H9 (cell line): ENCODE measurements around the gene GEMIN2. TPM values are rescaled to one million over a fixed set of nuclear protein-coding genes. Genes with fewer than 3 reads are reported as not detected.

Source experiments
- DNase-seq: peaks from one replicate; pipeline ENCODE4 v3.0.0-alpha.2; 2017
- H2AFZ ChIP-seq: one replicate; pipeline ENCODE4 v1.6.1; 2013; ENCODE audit warnings: mild to moderate bottlenecking, low read length, control low read depth, moderate library complexity
- H2AK5ac ChIP-seq: 2 replicates; pipeline ENCODE4 v1.6.1; 2013; ENCODE audit warnings: low read length, control low read depth, mixed read lengths; ENCODE audit not compliant: insufficient read length
- H2BK120ac ChIP-seq: one replicate; pipeline ENCODE4 v1.6.1; 2013; ENCODE audit warnings: low read depth, mild to moderate bottlenecking, low read length, control low read depth, inconsistent platforms; ENCODE audit not compliant: poor library complexity, severe bottlenecking
- H2BK12ac ChIP-seq: 2 replicates; pipeline ENCODE4 v1.6.1; 2013; ENCODE audit warnings: low read length, control low read depth, mixed read lengths, low read depth; ENCODE audit not compliant: insufficient read length
- H2BK15ac ChIP-seq: 2 replicates; pipeline ENCODE4 v1.6.1; 2013; ENCODE audit warnings: low read depth, low read length, control low read depth
- H2BK20ac ChIP-seq: one replicate; pipeline ENCODE4 v1.6.1; 2013; ENCODE audit warnings: low read depth, mild to moderate bottlenecking, low read length, control low read depth, inconsistent platforms; ENCODE audit not compliant: poor library complexity, severe bottlenecking
- H2BK5ac ChIP-seq: 2 replicates; pipeline ENCODE4 v1.6.1; 2013; ENCODE audit warnings: low read length, control low read depth, mixed read lengths; ENCODE audit not compliant: insufficient read length
- H3K14ac ChIP-seq: 2 replicates; pipeline ENCODE4 v1.6.1; 2013; ENCODE audit warnings: low read length, control low read depth; ENCODE audit not compliant: insufficient read depth
- H3K18ac ChIP-seq: 2 replicates; pipeline ENCODE4 v1.6.1; 2013; ENCODE audit warnings: low read depth, mild to moderate bottlenecking, mixed read lengths, low read length, control low read depth; ENCODE audit not compliant: insufficient read length
- H3K23ac ChIP-seq: 2 replicates; pipeline ENCODE4 v1.6.1; 2013; ENCODE audit warnings: low read length, control low read depth, mixed read lengths, low read depth; ENCODE audit not compliant: insufficient read length
- H3K23me2 ChIP-seq: 2 replicates; pipeline ENCODE4 v1.6.1; 2013; ENCODE audit warnings: low read depth, mild to moderate bottlenecking, mixed read lengths, low read length, control low read depth; ENCODE audit not compliant: insufficient read length, poor library complexity, severe bottlenecking
- H3K27ac ChIP-seq: 2 replicates; pipeline ENCODE4 v1.5.1; 2013; ENCODE audit warnings: low read length, control low read depth, mixed read lengths, low read depth; ENCODE audit not compliant: insufficient read length
- H3K27me3 ChIP-seq: 2 replicates; pipeline ENCODE4 v1.6.1; 2013; ENCODE audit warnings: low read length, control low read depth, inconsistent platforms; ENCODE audit not compliant: insufficient read depth
- H3K4ac ChIP-seq: 2 replicates; pipeline ENCODE4 v1.6.1; 2013; ENCODE audit warnings: low read depth, mild to moderate bottlenecking, control low read depth, inconsistent platforms, low read length, moderate library complexity
- H3K4me1 ChIP-seq: 2 replicates; pipeline ENCODE4 v1.6.1; 2013; ENCODE audit warnings: low read length, control low read depth, inconsistent platforms; ENCODE audit not compliant: insufficient read depth
- H3K4me2 ChIP-seq: 2 replicates; pipeline ENCODE4 v1.6.1; 2013; ENCODE audit warnings: low read length, control low read depth, mixed read lengths; ENCODE audit not compliant: insufficient read length, insufficient read depth
- H3K56ac ChIP-seq: 2 replicates; pipeline ENCODE4 v1.6.1; 2013; ENCODE audit warnings: low read depth, mild to moderate bottlenecking, mixed read lengths, low read length, control low read depth; ENCODE audit not compliant: insufficient read length
- H3K79me1 ChIP-seq: 2 replicates; pipeline ENCODE4 v1.6.1; 2013; ENCODE audit warnings: low read depth, mild to moderate bottlenecking, moderate library complexity, low read length, control low read depth, inconsistent platforms; ENCODE audit not compliant: insufficient read depth, poor library complexity, severe bottlenecking
- H3K79me2 ChIP-seq: 2 replicates; pipeline ENCODE4 v1.6.1; 2013; ENCODE audit warnings: low read length, control low read depth, inconsistent platforms; ENCODE audit not compliant: insufficient read depth
- H3K9ac ChIP-seq: 2 replicates; pipeline ENCODE4 v1.6.1; 2013; ENCODE audit warnings: low read length, control low read depth, mixed read lengths; ENCODE audit not compliant: insufficient read length; ENCODE audit errors: extremely low read depth
- H3K9me3 ChIP-seq: one replicate; pipeline ENCODE4 v1.6.1; 2013; ENCODE audit warnings: low read depth, low read length, inconsistent platforms; ENCODE audit not compliant: control insufficient read depth
- H3T11ph ChIP-seq: one replicate; pipeline ENCODE4 v1.6.1; 2013; ENCODE audit warnings: mild to moderate bottlenecking, low read length, control low read depth, inconsistent platforms
- H4K20me1 ChIP-seq: one replicate; pipeline ENCODE4 v1.6.1; 2013; ENCODE audit not compliant: control insufficient read depth, insufficient read length, insufficient read depth
- H4K5ac ChIP-seq: 2 replicates; pipeline ENCODE4 v1.6.1; 2013; ENCODE audit warnings: low read depth, mild to moderate bottlenecking, mixed read lengths, low read length, control low read depth; ENCODE audit not compliant: insufficient read length
- H4K8ac ChIP-seq: replicated peaks from 2 replicates; pipeline ENCODE4 v1.6.1; 2013; ENCODE audit warnings: low read length, control low read depth, mixed read lengths, low read depth; ENCODE audit not compliant: insufficient read length
- H4K91ac ChIP-seq: 2 replicates; pipeline ENCODE4 v1.6.1; 2013; ENCODE audit warnings: low read depth, mild to moderate bottlenecking, moderate library complexity, mixed read lengths, low read length, control low read depth; ENCODE audit not compliant: insufficient read length
- H3K27ac Mint-ChIP-seq, 3 experiments: 2 replicates in 2 of 3; 3 replicates in 1 of 3; pipeline ENCODE4 v1.8.0; 2020 to 2021; ENCODE audit warnings: mixed read lengths in 3 of 3, mild to moderate bottlenecking in 1 of 3, moderate library complexity in 1 of 3
- H3K27me3 Mint-ChIP-seq: 2 replicates; pipeline ENCODE4 v1.8.0; 2021; ENCODE audit warnings: low read depth, mild to moderate bottlenecking, moderate library complexity, mixed read lengths
- H3K36me3 Mint-ChIP-seq, 3 experiments: 2 replicates in 2 of 3; 3 replicates in 1 of 3; pipeline ENCODE4 v1.8.0; 2020 to 2021; ENCODE audit warnings: low read depth in 3 of 3, mixed read lengths in 3 of 3; ENCODE audit not compliant: insufficient read depth in 1 of 3
- H3K4me1 Mint-ChIP-seq, 2 experiments: 2 replicates each; pipeline ENCODE4 v1.8.0; 2020; ENCODE audit warnings: mixed read lengths in 2 of 2
- H3K4me3 Mint-ChIP-seq, 2 experiments: 2 replicates in 1 of 2; 3 replicates in 1 of 2; pipeline ENCODE4 v1.8.0; 2020 to 2021; ENCODE audit warnings: mild to moderate bottlenecking in 2 of 2, mixed read lengths in 2 of 2, moderate library complexity in 1 of 2
- H3K9me3 Mint-ChIP-seq, 2 experiments: 2 replicates in 1 of 2; 3 replicates in 1 of 2; pipeline ENCODE4 v1.8.0; 2020; ENCODE audit warnings: mild to moderate bottlenecking in 2 of 2, mixed read lengths in 2 of 2, moderate library complexity in 1 of 2
- WGBS: extraction: QIAGEN DNeasy Blood & Tissue Kit; methylation state at CpG from one replicate; pipeline ENCODE4 v1.1.7; 2013; ENCODE audit warnings: missing lambda C conversion rate, low lambda C conversion rate, mixed read lengths; ENCODE audit not compliant: insufficient read length; ENCODE audit errors: extremely low coverage; 5-methylcytosine and 5-hydroxymethylcytosine counted together
- total RNA-seq: library from RNA; stranded (reverse); gene quantifications from 2 replicates; pipeline ENCODE4 v1.2.1, GENCODE V29; 2021
- TF ChIP-seq, protein P1 (sequence below): fragments of 200-600 bp; sonication (generic); conservative IDR thresholded peaks from 3 replicates; pipeline ENCODE4 v1.8.0; 2021; ENCODE audit warnings: antibody characterized with exemption, mild to moderate bottlenecking

Gene GEMIN2
- total RNA-seq, 1 experiment from 2014 or later = 36.3 TPM

- Histone ChIP-seq H3K4ac (no peak overlapping the region), H3K79me2 (no peaks in the 10 kb centered on the region), H4K91ac (no peak overlapping the region), H2BK15ac (no peak overlapping the region), H3K9me3 (no peaks in the 10 kb centered on the region), H2BK12ac (no peak overlapping the region), H3K14ac (no peak overlapping the region), H3K56ac (no peak overlapping the region), H3K4me2 (no peak overlapping the region), H3K18ac (no peak overlapping the region), H4K8ac (no peak overlapping the region), H4K5ac (no peak overlapping the region), H3K27me3 (no peaks in the 10 kb centered on the region), H2BK5ac (no peak overlapping the region), H2AFZ (no peak overlapping the region), H3T11ph (no peak overlapping the region), H3K79me1 (no peaks in the 10 kb centered on the region), H2AK5ac (no peak overlapping the region), H2BK20ac (no peak overlapping the region), H3K23ac (no peak overlapping the region), H3K27ac (no peak overlapping the region), H3K23me2 (no peaks in the 10 kb centered on the region), H4K20me1 (no peaks in the 10 kb centered on the region), H2BK120ac (no peak overlapping the region), H3K4me1 (no peaks in the 10 kb centered on the region), H3K9ac (no peak overlapping the region)
- Mint-ChIP-seq H3K4me3 (no peak overlapping the region), H3K27ac (no peak overlapping the region), H3K36me3 (peaks cover 26 to 72% (median 64%) of the 10 kb centered on the region in 3 experiments), H3K9me3 (no peaks in the 10 kb centered on the region), H3K4me1 (no peaks in the 10 kb centered on the region), H3K27me3 (no peaks in the 10 kb centered on the region)
- DNase-seq = no peak
- TF ChIP-seq, protein P1, sequence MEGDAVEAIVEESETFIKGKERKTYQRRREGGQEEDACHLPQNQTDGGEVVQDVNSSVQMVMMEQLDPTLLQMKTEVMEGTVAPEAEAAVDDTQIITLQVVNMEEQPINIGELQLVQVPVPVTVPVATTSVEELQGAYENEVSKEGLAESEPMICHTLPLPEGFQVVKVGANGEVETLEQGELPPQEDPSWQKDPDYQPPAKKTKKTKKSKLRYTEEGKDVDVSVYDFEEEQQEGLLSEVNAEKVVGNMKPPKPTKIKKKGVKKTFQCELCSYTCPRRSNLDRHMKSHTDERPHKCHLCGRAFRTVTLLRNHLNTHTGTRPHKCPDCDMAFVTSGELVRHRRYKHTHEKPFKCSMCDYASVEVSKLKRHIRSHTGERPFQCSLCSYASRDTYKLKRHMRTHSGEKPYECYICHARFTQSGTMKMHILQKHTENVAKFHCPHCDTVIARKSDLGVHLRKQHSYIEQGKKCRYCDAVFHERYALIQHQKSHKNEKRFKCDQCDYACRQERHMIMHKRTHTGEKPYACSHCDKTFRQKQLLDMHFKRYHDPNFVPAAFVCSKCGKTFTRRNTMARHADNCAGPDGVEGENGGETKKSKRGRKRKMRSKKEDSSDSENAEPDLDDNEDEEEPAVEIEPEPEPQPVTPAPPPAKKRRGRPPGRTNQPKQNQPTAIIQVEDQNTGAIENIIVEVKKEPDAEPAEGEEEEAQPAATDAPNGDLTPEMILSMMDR = no peak
- WGBS = no CpG with 5 or more reads among the region's 1 CpG
Observed at GRCh38 chr14:39080886-39081285, 33.2 kb upstream of the GEMIN2 start.
